B cell (primary cell): Measurements from ENCODE around the gene FAM98A.

Source experiments
- CTCF ChIP-seq: fragments of 200-600 bp; IDR thresholded peaks from one replicate; pipeline ENCODE4 v1.8.0; 2022; ENCODE audit warnings: antibody characterized with exemption, mild to moderate bottlenecking
- EZH2 ChIP-seq: IDR thresholded peaks from 2 replicates; pipeline ENCODE4 v1.6.1; 2012; ENCODE audit warnings: borderline replicate concordance, low read depth, mild to moderate bottlenecking, moderate library complexity, low read length; ENCODE audit not compliant: insufficient read depth, poor library complexity, severe bottlenecking

DNA sequence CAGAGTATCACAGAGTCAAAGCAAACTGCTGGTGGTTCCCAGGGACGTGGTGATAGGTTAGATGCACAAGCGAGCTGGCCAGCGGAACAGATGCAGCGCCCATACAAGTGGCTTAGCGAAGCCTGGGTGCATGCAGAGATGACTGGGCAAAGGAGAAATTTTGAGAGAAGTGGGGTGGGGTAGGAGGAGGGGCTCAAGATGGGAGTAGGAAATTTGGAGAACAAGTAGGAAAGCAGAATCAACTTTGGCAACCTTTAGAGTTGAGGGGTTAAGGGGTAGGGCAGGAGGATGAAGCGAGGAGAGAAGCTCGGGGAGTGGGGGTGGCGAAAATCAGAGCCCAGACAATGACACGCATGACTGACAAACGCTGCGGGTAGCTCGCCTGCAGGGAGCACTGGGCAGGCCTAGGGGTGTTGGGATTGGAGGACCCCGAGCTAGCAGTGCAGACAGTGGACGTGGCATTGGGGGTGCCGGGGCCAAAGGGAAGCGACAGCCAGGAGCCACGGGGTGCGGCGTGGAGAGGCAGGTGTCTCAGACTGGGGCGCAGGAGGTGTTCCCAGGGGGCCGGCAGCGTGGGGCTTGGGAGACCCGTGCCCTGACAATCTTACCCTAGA lies 431 bp downstream of the FAM98A start:
- TF ChIP-seq CTCF (no peak), EZH2 (no peak)
